H9 (cell line): ENCODE results near the gene DAPL1. TPM values are rescaled to one million over a fixed set of nuclear protein-coding genes. Genes with fewer than 3 reads are reported as not detected.

Experiments
- DNase-seq: peaks from one replicate; pipeline ENCODE4 v3.0.0-alpha.2; 2017
- H2AFZ ChIP-seq: one replicate; pipeline ENCODE4 v1.6.1; 2013; ENCODE audit warnings: mild to moderate bottlenecking, low read length, control low read depth, moderate library complexity
- H2AK5ac ChIP-seq: 2 replicates; pipeline ENCODE4 v1.6.1; 2013; ENCODE audit warnings: low read length, control low read depth, mixed read lengths; ENCODE audit not compliant: insufficient read length
- H2BK120ac ChIP-seq: one replicate; pipeline ENCODE4 v1.6.1; 2013; ENCODE audit warnings: low read depth, mild to moderate bottlenecking, low read length, control low read depth, inconsistent platforms; ENCODE audit not compliant: poor library complexity, severe bottlenecking
- H2BK12ac ChIP-seq: 2 replicates; pipeline ENCODE4 v1.6.1; 2013; ENCODE audit warnings: low read length, control low read depth, mixed read lengths, low read depth; ENCODE audit not compliant: insufficient read length
- H2BK15ac ChIP-seq: 2 replicates; pipeline ENCODE4 v1.6.1; 2013; ENCODE audit warnings: low read depth, low read length, control low read depth
- H2BK20ac ChIP-seq: one replicate; pipeline ENCODE4 v1.6.1; 2013; ENCODE audit warnings: low read depth, mild to moderate bottlenecking, low read length, control low read depth, inconsistent platforms; ENCODE audit not compliant: poor library complexity, severe bottlenecking
- H2BK5ac ChIP-seq: 2 replicates; pipeline ENCODE4 v1.6.1; 2013; ENCODE audit warnings: low read length, control low read depth, mixed read lengths; ENCODE audit not compliant: insufficient read length
- H3K14ac ChIP-seq: 2 replicates; pipeline ENCODE4 v1.6.1; 2013; ENCODE audit warnings: low read length, control low read depth; ENCODE audit not compliant: insufficient read depth
- H3K18ac ChIP-seq: 2 replicates; pipeline ENCODE4 v1.6.1; 2013; ENCODE audit warnings: low read depth, mild to moderate bottlenecking, mixed read lengths, low read length, control low read depth; ENCODE audit not compliant: insufficient read length
- H3K23ac ChIP-seq: 2 replicates; pipeline ENCODE4 v1.6.1; 2013; ENCODE audit warnings: low read length, control low read depth, mixed read lengths, low read depth; ENCODE audit not compliant: insufficient read length
- H3K23me2 ChIP-seq: 2 replicates; pipeline ENCODE4 v1.6.1; 2013; ENCODE audit warnings: low read depth, mild to moderate bottlenecking, mixed read lengths, low read length, control low read depth; ENCODE audit not compliant: insufficient read length, poor library complexity, severe bottlenecking
- H3K27ac ChIP-seq: 2 replicates; pipeline ENCODE4 v1.5.1; 2013; ENCODE audit warnings: low read length, control low read depth, mixed read lengths, low read depth; ENCODE audit not compliant: insufficient read length
- H3K27me3 ChIP-seq: 2 replicates; pipeline ENCODE4 v1.6.1; 2013; ENCODE audit warnings: low read length, control low read depth, inconsistent platforms; ENCODE audit not compliant: insufficient read depth
- H3K4ac ChIP-seq: 2 replicates; pipeline ENCODE4 v1.6.1; 2013; ENCODE audit warnings: low read depth, mild to moderate bottlenecking, control low read depth, inconsistent platforms, low read length, moderate library complexity
- H3K4me1 ChIP-seq: 2 replicates; pipeline ENCODE4 v1.6.1; 2013; ENCODE audit warnings: low read length, control low read depth, inconsistent platforms; ENCODE audit not compliant: insufficient read depth
- H3K4me2 ChIP-seq: 2 replicates; pipeline ENCODE4 v1.6.1; 2013; ENCODE audit warnings: low read length, control low read depth, mixed read lengths; ENCODE audit not compliant: insufficient read length, insufficient read depth
- H3K56ac ChIP-seq: 2 replicates; pipeline ENCODE4 v1.6.1; 2013; ENCODE audit warnings: low read depth, mild to moderate bottlenecking, mixed read lengths, low read length, control low read depth; ENCODE audit not compliant: insufficient read length
- H3K79me1 ChIP-seq: 2 replicates; pipeline ENCODE4 v1.6.1; 2013; ENCODE audit warnings: low read depth, mild to moderate bottlenecking, moderate library complexity, low read length, control low read depth, inconsistent platforms; ENCODE audit not compliant: insufficient read depth, poor library complexity, severe bottlenecking
- H3K79me2 ChIP-seq: 2 replicates; pipeline ENCODE4 v1.6.1; 2013; ENCODE audit warnings: low read length, control low read depth, inconsistent platforms; ENCODE audit not compliant: insufficient read depth
- H3K9ac ChIP-seq: 2 replicates; pipeline ENCODE4 v1.6.1; 2013; ENCODE audit warnings: low read length, control low read depth, mixed read lengths; ENCODE audit not compliant: insufficient read length; ENCODE audit errors: extremely low read depth
- H3K9me3 ChIP-seq: one replicate; pipeline ENCODE4 v1.6.1; 2013; ENCODE audit warnings: low read depth, low read length, inconsistent platforms; ENCODE audit not compliant: control insufficient read depth
- H3T11ph ChIP-seq: one replicate; pipeline ENCODE4 v1.6.1; 2013; ENCODE audit warnings: mild to moderate bottlenecking, low read length, control low read depth, inconsistent platforms
- H4K20me1 ChIP-seq: one replicate; pipeline ENCODE4 v1.6.1; 2013; ENCODE audit not compliant: control insufficient read depth, insufficient read length, insufficient read depth
- H4K5ac ChIP-seq: 2 replicates; pipeline ENCODE4 v1.6.1; 2013; ENCODE audit warnings: low read depth, mild to moderate bottlenecking, mixed read lengths, low read length, control low read depth; ENCODE audit not compliant: insufficient read length
- H4K8ac ChIP-seq: replicated peaks from 2 replicates; pipeline ENCODE4 v1.6.1; 2013; ENCODE audit warnings: low read length, control low read depth, mixed read lengths, low read depth; ENCODE audit not compliant: insufficient read length
- H4K91ac ChIP-seq: 2 replicates; pipeline ENCODE4 v1.6.1; 2013; ENCODE audit warnings: low read depth, mild to moderate bottlenecking, moderate library complexity, mixed read lengths, low read length, control low read depth; ENCODE audit not compliant: insufficient read length
- H3K27ac Mint-ChIP-seq, 3 experiments: 2 replicates in 2 of 3; 3 replicates in 1 of 3; pipeline ENCODE4 v1.8.0; 2020 to 2021; ENCODE audit warnings: mixed read lengths in 3 of 3, mild to moderate bottlenecking in 1 of 3, moderate library complexity in 1 of 3
- H3K27me3 Mint-ChIP-seq: 2 replicates; pipeline ENCODE4 v1.8.0; 2021; ENCODE audit warnings: low read depth, mild to moderate bottlenecking, moderate library complexity, mixed read lengths
- H3K36me3 Mint-ChIP-seq, 3 experiments: 2 replicates in 2 of 3; 3 replicates in 1 of 3; pipeline ENCODE4 v1.8.0; 2020 to 2021; ENCODE audit warnings: low read depth in 3 of 3, mixed read lengths in 3 of 3; ENCODE audit not compliant: insufficient read depth in 1 of 3
- H3K4me1 Mint-ChIP-seq, 2 experiments: 2 replicates each; pipeline ENCODE4 v1.8.0; 2020; ENCODE audit warnings: mixed read lengths in 2 of 2
- H3K4me3 Mint-ChIP-seq, 2 experiments: 2 replicates in 1 of 2; 3 replicates in 1 of 2; pipeline ENCODE4 v1.8.0; 2020 to 2021; ENCODE audit warnings: mild to moderate bottlenecking in 2 of 2, mixed read lengths in 2 of 2, moderate library complexity in 1 of 2
- H3K9me3 Mint-ChIP-seq, 2 experiments: 2 replicates in 1 of 2; 3 replicates in 1 of 2; pipeline ENCODE4 v1.8.0; 2020; ENCODE audit warnings: mild to moderate bottlenecking in 2 of 2, mixed read lengths in 2 of 2, moderate library complexity in 1 of 2
- total RNA-seq: library from RNA; stranded (reverse); gene quantifications from 2 replicates; pipeline ENCODE4 v1.2.1, GENCODE V29; 2021
- TF ChIP-seq, protein P1 (sequence below): fragments of 200-600 bp; sonication (generic); conservative IDR thresholded peaks from 3 replicates; pipeline ENCODE4 v1.8.0; 2021; ENCODE audit warnings: antibody characterized with exemption, mild to moderate bottlenecking

The DAPL1 gene
- total RNA-seq, 1 experiment from 2014 or later: not detected

- Histone ChIP-seq H4K20me1 (no peaks in the 10 kb centered on the region), H2BK5ac (no peak overlapping the region), H2AFZ (no peak overlapping the region), H3K18ac (no peak overlapping the region), H3K79me2 (no peaks in the 10 kb centered on the region; the same call in 1 of the 2 replicates), H3K27ac (no peak overlapping the region), H3K4ac (no peak overlapping the region), H3K9ac (no peak overlapping the region), H4K91ac (no peak overlapping the region), H3K23ac (no peak overlapping the region), H3K4me1 (peaks cover 5% of the 10 kb centered on the region; the same call in 1 of the 2 replicates), H3T11ph (no peak overlapping the region), H3K4me2 (no peak overlapping the region), H2BK15ac (no peak overlapping the region), H3K23me2 (no peaks in the 10 kb centered on the region), H3K79me1 (no peaks in the 10 kb centered on the region), H4K8ac (no peak overlapping the region), H3K14ac (no peak overlapping the region), H2BK120ac (no peak overlapping the region), H3K27me3 (no peaks in the 10 kb centered on the region), H2BK12ac (no peak overlapping the region), H3K9me3 (no peaks in the 10 kb centered on the region), H4K5ac (no peak overlapping the region), H2BK20ac (no peak overlapping the region), H3K56ac (no peak overlapping the region), H2AK5ac (no peak overlapping the region)
- TF ChIP-seq, protein P1, sequence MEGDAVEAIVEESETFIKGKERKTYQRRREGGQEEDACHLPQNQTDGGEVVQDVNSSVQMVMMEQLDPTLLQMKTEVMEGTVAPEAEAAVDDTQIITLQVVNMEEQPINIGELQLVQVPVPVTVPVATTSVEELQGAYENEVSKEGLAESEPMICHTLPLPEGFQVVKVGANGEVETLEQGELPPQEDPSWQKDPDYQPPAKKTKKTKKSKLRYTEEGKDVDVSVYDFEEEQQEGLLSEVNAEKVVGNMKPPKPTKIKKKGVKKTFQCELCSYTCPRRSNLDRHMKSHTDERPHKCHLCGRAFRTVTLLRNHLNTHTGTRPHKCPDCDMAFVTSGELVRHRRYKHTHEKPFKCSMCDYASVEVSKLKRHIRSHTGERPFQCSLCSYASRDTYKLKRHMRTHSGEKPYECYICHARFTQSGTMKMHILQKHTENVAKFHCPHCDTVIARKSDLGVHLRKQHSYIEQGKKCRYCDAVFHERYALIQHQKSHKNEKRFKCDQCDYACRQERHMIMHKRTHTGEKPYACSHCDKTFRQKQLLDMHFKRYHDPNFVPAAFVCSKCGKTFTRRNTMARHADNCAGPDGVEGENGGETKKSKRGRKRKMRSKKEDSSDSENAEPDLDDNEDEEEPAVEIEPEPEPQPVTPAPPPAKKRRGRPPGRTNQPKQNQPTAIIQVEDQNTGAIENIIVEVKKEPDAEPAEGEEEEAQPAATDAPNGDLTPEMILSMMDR: no peak
- Mint-ChIP-seq H3K36me3 (no peaks in the 10 kb centered on the region; a peak in 1 of 7 replicates), H3K4me1 (peaks cover 14 to 19% of the 10 kb centered on the region in 2 experiments), H3K27ac (no peak overlapping the region), H3K9me3 (peaks cover 0 to 3% of the 10 kb centered on the region in 2 experiments; a peak in 2 of 5 replicates), H3K27me3 (peaks cover 2% of the 10 kb centered on the region; the same call in 1 of the 2 replicates), H3K4me3 (no peak overlapping the region)
- DNase-seq: no peak
Observed at GRCh38 chr2:158841850-158842249, 46.7 kb downstream of the DAPL1 start.
